H4 (cell line): ENCODE measurements around the gene CYP3A7. TPM values are rescaled to one million over a fixed set of nuclear protein-coding genes. Genes with fewer than 3 reads are reported as not detected.
"Not testable (repeated sequence)": the region's sequence is repeated elsewhere in the genome, so short reads cannot be mapped to it uniquely, and the experiment has no call there.

ENCODE experiments used
- DNase-seq: peaks from one replicate; pipeline ENCODE4 v3.0.0-alpha.2; 2015; ENCODE audit warnings: low spot score
- total RNA-seq: library from RNA; depleted of rRNA; stranded (reverse); fragments of >200 nt; shearing (Covaris generic); gene quantifications from 2 replicates; pipeline ENCODE4 v1.2.3, GENCODE V29; 2014

The CYP3A7 gene
- total RNA-seq, 1 experiment from 2014 or later: not detected

- DNase-seq: no peak
Measured at GRCh38 chr7:99742737-99743394, 7.9 kb upstream of the CYP3A7 start.

- DNase-seq: no peak
Measured at GRCh38 chr7:99741441-99741795, 6.4 kb upstream of the CYP3A7 start.

DNA sequence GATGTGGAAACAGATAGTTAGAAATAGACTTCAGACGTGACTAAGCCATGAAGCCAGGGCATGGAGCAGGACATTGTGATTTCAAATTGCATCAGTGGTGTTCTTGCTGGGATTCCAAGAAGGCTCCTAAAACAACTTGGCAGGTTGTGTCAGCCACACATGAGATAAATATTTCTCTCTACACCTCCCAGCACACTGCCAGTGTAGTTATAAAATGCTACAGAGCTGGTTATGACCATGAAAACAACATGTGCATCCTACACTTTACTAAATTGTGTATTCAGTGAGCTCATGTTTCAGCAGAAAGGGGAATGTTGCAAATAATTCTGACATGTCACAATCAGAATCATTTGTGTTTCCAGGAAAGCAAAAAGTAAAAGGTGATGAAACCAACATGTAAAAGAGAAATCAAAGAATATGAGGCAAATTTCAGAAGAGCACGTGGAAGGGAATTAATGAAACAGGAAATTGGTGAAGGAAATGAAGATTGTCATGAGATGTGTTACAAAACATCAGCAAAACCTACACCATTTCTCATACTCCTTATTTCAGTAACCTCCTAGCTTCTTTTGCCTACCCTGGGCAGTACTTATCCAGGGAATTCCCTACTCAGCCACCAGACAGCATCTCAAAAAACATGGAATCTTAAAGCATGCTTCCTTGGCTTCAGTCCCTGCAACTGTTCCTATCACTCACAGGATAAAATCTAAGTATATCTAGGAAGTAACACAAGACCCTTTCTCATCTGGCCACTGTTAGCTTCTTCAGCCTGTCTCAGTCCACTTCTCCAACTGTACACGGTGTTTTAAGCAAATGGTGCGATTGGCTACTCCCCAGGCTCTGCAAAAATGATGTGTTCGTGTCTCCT, 5.8 kb upstream of the CYP3A7 start:
- DNase-seq: no peak

GRCh38 chr7:99739699-99740572, 4.9 kb upstream of the CYP3A7 start:
- DNase-seq: no peak

DNA sequence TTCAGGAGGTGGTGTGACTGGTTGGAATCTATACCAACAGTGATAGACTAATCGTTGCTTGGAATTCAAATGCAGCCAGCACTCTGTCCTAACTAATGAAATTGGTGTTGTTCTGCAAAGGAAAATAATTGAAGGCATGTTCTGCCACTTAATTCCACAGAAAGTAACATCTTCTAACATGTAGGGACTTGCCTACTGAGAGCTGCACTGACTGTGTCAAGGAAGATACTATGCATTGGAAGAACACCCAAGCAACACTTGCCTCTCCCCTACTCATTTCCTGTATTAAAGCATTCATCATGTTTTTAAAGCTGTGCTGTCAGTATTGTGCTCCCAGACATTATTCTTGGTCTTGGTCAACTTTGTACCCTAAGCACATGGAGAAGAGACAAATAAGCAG, 2.7 kb upstream of the CYP3A7 start:
- DNase-seq: no peak

- DNase-seq: not testable (repeated sequence)
Measured at GRCh38 chr7:99736667-99737066, 1.7 kb upstream of the CYP3A7 start.

DNA sequence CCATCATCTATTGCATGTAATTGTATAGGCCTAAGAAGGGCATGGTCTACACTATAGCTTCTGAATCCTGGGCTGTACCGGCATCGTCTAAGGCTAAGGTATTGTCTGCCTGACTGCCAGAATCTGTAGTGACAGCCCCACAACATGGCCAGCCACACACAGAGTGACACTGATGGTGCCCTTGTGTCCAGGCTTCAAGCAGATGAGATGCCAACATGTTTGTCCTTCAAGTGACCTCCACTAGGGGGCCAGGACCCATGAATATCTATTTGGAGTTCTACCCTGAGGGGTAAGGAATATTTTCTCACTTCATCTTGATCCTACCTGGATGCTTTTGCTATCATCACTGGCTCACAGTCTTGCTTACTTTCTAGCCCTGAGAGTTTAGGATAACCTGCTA, 1.5 kb downstream of the CYP3A7 start:
- DNase-seq: no peak

- DNase-seq: no peak
Measured at GRCh38 chr7:99733003-99733402, 2.0 kb downstream of the CYP3A7 start.

- DNase-seq: no peak
Measured at GRCh38 chr7:99731638-99732374, 3.2 kb downstream of the CYP3A7 start.

GRCh38 chr7:99730992-99731391, 4.0 kb downstream of the CYP3A7 start:
- DNase-seq: no peak

GRCh38 chr7:99730238-99730810, 4.7 kb downstream of the CYP3A7 start:
- no peak for DNase-seq

DNA sequence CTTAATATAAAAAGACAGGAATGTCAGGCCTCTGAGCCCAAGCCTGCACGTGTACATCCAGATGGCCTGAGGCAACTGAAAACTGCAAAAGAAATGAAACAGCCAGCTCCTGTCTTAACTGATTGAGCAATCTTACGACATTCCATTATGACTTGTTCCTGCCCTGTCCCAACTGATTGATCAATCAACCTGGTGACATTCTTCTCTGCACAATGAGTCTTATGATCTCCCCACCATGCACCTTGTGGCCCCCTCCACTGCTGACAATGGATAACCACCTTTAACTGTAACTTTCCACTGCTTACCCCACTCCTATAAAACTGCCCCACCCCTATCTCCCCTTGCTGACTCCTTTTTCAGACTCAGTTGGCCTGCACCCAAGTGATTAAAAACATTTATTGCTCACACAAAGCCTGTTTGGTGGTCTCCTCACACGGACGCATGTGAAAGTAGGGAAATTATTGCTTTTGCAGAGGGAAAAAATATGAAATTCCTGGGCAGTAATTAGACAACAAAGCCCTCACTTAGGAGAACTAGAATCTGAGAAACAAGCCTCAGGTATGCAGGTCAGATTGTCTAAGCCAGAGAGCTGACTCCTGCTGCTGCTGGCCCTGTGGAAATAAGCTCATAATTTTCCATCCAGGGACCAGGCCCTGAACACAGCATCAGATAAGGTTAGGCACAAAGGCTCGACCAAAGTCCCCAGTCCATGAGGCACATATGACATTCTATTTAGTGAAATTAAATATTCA, 5.3 kb downstream of the CYP3A7 start:
- no peak for DNase-seq

- no peak for DNase-seq
Measured at GRCh38 chr7:99728615-99729014, 6.4 kb downstream of the CYP3A7 start.

- not testable (repeated sequence) for DNase-seq
Measured at GRCh38 chr7:99723201-99723600, 11.8 kb downstream of the CYP3A7 start.

DNA sequence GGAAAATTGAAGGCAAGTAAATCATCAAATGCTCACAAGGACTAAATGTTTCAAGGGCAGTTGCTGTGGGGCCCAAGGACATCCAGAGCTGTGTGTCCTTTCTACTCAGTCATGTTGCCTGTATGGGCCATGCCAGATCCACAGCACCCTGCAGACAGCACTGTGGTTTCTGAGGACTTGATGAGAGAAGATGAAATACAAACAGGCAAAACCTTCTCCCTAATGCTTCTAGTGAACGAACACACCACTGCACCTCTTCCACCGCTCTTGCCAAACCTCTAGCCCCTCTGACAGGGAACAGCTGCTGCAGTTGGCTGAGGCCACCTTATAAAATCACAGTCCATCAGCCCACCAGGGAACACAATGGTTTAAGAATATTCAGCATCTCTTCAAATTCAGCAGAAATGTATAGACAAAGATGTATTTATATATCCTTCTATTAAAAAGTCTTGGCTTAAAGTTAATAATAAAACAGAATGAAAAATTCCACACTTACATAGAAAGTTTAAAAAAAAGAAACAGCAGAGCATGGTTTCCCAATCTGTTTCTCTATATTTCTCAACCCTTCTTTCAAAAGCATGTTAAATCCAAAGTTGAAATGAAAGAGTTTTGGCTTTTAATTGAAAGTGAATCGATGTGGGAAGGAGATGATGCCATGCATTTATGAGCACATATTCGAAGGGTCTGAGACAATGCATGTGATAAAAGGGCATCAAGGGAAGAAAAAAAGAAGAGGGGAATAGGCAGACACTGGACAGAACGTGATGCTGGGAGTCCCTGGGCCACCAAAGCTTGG, 14.0 kb downstream of the CYP3A7 start:
- no peak for DNase-seq

GRCh38 chr7:99719996-99720769, 14.8 kb downstream of the CYP3A7 start:
- DNase-seq: no peak

GRCh38 chr7:99713995-99714570, 20.9 kb downstream of the CYP3A7 start:
- DNase-seq: no peak

GRCh38 chr7:99709838-99710578, 25.0 kb downstream of the CYP3A7 start:
- no peak for DNase-seq
